Medulla oblongata (tissue), 1 donor: Measurements from ENCODE around the gene MARCHF11.
A peak's percentile ranks its signal among the peaks of the same experiment; 100 is the strongest.

Source experiments
- DNase-seq: peaks from one replicate; pipeline ENCODE4 v3.0.0-alpha.2; 2015; ENCODE audit errors: extremely low spot score

The MARCHF11 gene, protein sequence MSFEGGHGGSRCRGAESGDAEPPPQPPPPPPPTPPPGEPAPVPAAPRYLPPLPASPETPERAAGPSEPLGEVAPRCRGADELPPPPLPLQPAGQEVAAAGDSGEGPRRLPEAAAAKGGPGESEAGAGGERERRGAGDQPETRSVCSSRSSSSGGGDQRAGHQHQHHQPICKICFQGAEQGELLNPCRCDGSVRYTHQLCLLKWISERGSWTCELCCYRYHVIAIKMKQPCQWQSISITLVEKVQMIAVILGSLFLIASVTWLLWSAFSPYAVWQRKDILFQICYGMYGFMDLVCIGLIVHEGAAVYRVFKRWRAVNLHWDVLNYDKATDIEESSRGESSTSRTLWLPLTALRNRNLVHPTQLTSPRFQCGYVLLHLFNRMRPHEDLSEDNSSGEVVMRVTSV

DNA sequence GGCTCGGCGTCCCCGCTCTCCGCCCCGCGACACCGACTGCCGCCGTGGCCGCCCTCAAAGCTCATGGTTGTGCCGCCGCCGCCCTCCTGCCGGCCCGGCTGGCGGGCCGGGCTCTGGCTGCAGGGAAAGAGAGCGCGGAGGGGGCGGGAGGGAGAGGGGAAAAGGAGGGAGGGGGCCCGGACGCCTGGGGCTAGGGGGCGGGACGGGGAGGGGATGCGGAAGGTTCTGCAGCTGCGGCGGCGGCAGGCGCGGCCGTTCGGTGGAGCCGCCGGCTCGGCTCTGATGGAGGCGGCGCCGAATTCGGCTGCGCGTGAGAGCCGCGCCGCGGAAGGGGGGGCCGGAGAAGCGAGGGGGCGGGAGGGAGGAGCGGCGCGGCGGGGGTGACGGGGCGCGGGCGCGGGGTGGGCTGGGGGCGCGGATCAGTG lies at the start of gene MARCHF11:
TSS of gene MARCHF11 (minus strand) at position 281 of the 425 bp plus-strand sequence. CDS start at position 65, 216 bp downstream.
- no peak for DNase-seq

DNA sequence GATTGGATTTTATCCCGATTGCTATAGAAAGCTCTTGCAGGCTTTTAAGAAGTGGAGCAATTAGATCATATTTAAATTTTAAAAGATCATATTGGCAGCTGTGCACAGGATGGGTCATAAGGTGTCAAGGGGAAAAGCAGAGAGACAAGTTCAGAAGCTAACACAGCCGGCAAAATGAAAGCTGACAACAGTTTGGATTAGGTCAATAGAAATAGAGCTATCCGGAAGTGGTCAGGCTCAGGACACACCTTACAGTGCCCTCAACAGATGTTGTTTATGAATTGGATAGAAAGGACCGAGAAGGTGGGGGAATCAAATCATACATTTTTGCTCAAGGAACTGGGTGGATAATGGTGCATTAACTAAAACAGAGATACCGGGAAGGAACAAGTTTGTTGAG lies 46.3 kb upstream of the MARCHF11 start:
- no peak for DNase-seq

DNA sequence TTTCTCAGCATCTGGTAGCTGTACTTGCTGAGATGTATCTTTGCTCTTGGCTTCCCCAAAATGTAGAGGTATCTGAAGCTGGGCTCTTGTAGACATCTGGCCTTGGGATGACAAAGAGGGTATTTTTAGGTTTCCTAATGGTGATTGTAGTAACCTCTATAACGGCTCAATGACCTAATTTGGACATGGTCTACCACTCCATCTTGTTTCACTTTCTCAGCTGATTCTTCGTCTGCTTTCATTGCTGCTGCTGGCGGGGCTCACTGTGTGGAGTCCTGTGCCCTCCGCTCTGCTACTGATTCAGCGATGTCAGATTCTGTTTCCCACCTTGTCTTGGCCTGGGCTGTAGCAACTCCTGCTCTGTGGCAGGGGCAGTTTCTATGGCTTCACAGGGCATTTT lies 12.7 kb upstream of the MARCHF11 start:
- DNase-seq, result no peak

DNA sequence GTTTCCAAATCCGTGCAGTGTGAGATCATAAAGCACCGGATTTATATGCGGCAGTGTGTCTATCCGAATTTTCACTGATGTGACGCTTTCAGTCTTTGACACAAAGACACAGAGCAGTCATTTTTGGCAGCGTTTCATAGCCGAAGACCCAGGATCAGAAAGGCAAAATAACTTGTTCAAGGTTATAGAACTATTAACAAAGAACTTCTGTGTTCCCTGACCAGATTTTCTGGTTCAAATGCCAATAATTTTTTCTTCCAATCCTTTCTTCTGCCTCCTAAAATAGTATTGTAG lies 1.1 kb upstream of the MARCHF11 start:
- no peak for DNase-seq

DNA sequence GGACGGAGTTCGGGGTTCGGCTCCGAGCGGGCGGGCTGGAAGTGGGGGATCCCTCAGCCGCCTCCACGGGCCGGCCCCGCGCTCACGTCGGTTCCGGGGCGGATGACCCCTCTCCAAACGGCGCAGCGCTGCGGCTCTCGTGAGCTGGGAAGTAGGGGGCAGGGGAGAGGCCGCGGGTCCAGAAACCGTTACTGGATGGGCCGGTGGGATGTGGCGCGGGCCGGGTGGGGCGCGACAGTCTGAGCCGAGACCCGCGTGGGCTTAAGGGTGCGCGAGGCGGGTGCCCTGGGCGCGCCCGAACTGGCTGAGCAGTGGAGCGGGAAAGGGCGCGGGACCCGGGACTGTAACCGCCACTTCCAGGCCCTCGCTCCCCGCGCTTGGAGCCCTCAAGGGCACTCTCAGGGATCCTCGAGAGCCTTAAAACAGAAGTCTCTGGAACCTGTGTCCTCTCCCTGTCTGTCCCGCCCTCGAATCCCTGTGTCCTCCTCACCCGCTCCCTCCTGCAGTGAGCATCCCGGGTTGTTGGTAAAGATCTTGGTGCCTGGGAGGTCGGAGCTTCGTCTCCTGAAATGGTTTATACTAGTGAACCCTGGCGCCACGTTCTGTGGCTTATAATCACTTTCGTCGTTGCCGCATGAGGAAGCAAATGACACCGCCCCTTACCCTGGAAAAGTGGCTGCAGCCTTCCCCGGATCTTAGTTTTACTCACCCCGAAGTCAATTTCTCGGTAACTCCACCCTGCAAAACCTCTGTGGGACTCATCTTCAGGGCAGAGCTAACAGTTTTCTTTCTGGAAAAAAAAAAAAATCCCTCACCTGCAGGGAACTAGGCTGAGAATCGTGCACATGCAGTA lies 571 bp upstream of the MARCHF11 start:
- no peak for DNase-seq

DNA sequence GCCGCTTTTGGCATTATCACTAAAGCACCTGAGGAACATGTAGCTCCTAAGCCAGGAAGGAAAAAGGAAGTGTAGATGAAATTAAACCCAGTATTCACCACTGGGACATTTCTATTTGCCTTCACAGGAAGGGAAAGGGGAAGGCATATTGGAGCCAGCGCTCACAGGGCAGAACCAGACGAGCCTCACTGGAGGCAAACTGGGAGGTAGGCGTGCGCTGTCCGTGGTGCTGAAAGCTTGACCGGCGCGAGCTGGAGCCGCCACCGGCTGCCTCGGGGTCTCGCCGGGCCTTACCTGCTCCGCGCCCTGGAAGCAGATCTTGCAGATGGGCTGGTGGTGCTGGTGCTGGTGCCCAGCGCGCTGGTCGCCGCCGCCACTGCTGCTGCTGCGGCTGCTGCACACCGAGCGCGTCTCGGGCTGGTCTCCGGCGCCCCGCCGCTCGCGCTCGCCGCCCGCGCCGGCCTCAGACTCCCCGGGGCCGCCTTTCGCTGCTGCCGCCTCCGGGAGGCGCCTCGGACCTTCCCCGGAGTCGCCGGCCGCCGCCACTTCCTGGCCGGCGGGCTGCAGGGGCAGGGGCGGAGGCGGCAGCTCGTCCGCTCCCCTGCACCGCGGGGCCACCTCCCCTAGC lies 732 bp downstream of the MARCHF11 start:
- peak; percentile 62 for DNase-seq

DNA sequence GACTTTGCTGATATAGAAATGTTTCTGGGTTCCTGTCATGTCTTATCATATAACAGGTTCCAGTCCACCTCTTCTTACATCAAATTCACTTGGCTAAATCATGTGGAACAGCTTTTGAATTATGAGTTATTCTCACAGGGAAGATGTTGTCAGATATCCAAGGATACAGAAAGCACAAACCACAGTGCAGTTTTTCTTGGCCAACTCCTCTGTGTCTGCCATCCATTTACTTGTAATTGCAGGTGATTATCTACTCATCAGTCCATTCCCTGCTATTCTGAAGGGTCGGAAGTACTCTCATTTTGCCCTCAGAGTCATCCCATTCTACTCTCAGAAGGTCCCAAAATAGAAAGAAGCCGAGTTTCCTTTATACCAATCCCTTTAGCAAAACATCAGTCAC lies 10.0 kb downstream of the MARCHF11 start:
- no peak for DNase-seq

DNA sequence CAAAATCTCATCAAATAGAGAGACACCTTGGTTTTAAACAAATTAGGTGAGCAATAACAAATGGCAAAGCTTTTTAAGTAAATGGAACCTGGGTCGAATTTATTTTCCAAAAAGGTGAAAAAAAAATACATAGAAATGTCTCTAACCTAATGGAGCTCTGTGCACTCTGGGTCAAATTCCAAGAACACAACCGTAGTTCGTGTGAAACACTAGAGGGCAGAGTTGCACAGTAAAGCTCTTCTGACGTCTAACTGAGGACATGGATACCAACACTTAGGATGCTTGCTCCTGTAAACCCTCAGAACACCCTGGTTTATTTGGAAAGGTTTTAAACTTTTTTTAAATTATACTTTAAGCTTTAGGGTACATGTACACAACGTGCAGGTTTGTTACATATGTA lies 18.9 kb downstream of the MARCHF11 start:
- peak; percentile 62 for DNase-seq

DNA sequence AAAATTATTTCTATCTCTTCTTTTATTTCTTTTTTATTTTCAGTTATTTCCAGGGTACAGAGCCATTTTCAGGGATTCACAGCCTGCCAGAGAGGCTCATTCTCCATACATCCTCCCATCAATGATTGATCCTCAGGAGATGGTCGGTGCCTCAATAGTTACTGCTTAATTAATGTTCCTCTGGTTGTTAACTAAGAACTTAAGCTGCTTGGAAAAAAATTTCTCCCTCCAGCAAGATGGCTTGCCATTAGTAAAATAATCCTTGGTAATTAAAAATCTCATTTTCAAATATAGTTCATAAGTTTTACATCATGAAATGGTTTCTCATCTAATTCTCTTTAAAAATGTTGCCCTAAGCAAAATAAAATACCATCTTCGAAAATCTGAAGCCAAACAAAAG lies 20.0 kb downstream of the MARCHF11 start:
- DNase-seq, result no peak

DNA sequence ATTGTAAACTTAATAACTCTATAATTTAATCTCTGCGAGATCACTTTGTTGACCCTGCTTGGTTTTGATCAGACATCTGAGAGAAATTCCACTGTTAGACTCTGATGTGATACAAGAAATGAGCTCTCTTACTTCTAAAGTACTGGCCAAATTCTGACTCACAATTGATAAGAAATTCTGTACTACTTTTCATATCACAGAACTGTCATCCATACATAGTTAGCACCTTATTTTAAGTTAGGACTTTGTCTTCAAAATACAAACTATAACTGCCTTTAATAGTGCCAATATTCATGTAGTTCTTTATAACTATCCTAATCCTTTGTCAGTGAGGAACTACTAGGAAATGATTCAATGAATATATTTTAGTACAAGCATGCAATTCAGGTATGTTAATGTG lies 23.4 kb downstream of the MARCHF11 start:
- DNase-seq, result no peak

DNA sequence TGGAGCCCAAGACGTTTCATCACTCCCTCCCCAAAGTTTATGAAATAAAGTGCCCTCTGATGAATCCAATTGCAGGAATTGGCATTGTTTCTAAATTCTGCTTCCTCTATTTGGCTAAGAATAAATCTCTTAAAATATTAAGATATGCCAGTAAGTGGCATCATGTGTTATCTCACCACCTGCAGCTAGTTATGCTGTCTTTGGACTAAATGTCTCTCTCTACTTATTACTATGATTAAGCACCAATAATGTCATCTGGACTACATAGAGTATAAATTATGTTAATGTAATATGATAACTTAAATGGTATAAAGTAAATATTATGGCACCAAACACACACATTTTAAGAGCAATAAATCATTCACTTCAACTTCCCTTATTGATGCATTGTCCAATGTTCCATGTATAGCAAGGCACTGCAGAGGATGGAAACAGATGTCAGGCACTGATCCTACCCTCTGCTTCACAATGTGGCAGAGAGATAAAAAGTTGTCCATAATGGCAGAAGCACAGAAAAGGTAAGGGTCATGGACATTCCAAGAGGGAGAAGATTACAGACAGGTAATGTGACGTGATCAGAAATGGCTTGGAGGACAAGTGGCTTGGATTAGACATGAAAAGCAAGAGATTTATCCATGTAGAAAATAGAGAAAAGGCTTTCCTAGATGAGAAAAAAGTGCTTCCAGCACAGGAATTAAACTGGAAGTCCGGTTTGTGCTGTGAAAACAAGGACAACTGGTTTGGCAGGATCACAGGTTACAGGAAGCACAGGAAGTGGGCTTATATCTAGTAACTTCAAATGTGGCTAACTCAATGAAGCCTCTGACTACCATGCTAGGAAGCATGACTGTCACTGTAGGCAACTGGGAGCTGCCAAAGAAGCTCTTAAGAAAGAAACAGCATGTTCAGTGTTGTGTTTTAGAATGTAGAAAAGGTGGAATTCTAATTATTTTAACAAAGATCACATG lies 26.7 kb downstream of the MARCHF11 start:
- no peak for DNase-seq

DNA sequence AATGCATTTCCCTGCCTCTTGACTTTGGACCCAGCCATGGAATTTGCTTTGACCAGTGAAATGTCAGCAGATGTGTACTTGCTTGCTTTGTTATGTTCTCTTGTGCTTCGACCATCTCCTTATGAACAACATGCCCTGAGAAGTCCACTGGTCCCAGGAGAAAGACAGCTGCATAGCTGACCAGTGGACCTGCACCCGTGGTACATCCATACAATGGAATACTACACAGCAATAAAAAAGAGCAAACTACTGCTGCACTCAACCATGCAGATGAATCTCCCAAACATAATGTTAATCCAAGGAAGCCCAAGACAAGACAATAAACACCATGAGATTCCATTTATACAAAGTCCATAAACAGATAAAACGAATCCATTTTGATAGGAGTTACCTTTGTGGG lies 30.0 kb downstream of the MARCHF11 start:
- DNase-seq, result no peak

DNA sequence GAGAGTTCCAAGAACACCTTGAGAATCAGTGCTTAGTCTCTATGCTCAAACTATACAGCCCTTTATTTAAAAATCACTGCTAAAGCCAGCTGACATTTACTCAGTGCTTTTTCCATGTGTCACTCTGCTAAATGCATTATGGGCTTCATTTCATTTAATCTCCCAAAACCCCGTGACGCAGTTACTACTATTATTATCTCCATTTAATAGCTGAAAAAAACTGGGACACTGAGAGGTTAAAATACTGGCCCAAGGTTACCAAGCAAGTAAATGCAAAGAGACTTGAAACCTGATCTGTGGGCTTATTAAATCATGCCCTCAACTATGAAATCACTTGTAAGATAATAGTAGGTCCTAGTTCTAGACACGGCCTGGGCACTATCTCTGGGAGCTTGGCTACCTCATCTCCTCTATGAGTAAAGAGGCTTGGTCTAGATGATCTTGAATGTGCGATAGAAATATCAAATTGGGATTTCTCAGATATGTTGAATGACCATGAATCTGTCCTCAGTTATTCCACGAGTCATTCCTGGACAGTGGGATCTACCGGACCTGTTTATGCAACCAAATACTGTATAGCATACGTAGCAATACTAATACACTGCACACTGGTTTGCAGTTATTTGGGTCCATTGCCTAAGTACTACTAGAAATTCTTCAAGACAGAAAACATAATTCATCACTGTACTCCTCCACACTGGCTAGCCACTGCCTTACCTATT lies 32.3 kb downstream of the MARCHF11 start:
- DNase-seq, result no peak

DNA sequence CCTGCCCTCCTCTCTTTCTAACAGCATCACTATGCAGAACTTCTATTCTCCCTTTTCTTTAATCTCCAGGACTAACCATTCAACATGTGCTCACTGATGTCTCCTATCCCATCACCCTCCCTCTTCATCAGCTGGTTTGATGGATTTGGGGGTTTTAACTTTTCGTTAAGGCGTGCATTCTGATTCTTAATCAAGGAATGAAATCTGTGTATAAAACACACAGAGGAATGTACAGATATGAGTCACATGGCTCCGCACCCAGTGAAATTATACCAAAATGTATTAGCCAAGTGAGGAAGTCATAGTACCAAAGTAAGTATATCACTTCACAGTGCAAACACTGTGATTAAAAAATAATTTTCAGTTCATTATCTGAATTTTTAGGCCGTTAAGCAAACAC lies 35.2 kb downstream of the MARCHF11 start:
- no peak for DNase-seq

DNA sequence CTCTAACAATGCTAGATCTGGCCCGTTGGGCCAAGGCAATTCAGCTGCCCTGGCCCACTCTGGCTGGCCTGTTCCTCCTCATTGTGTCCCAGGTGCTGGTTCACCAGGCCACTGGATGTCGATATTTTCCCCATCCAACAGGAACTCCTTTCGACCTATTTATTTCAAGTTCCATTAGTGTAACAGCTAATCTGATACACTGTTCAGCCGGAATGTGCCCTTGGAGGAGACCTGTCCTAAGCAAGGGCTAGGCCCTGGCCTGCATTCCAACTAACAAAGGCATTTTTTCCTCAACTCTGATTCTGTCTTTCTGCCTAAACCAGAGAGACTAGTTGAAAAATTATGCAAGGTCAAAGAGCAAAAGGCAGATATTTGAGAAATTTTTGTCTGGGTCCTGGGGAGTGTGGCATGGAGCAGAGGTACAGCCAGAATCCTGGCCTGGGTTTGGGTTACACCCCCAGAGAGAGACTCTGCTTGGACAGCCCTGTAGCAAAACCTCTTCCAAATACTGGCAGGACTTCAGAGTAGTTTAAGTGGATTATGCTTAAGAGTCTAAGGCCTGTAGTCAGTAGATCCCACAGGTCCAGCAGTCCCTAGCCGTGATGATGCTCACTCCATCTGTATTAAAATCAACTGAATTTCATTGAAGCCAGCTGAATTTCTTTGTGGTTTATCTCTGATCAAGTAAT lies 36.1 kb downstream of the MARCHF11 start:
- DNase-seq, result no peak

DNA sequence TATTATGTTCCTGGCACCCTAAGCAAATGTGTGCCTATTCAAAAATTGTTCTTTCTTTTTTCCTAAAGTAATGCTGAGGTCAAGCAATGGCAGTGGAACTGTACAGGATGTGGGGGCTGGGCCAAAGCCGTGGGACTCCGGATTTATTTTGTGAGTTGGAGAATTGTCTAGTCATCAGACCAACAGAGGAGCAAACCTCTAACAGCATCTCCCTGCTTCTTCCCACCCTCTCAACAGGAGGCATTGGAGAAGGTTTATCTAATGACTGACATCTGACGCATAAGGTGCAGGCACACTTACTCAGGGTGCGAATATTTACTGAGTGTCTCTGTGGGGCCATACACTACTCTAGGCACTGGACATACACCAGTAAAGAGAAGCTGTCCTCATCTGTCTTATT lies 38.6 kb downstream of the MARCHF11 start:
- no peak for DNase-seq

DNA sequence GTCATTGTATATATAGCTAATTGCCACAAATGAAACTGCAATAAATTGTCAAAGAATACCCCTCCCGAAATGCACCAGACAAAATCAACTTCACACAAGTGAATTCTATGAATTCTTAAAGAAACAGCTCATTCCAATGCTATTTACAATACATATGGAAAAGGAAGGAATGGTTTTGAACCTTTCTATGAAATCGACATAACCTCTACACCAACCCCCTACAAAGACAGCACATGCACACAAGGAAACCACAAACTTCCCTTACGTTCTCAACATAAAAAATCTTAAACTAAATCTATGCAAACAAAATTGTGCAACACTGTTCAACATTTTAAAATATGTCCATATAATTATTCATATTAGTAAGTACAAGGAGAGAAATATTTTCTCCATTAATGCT lies 39.2 kb downstream of the MARCHF11 start:
- DNase-seq, result no peak

DNA sequence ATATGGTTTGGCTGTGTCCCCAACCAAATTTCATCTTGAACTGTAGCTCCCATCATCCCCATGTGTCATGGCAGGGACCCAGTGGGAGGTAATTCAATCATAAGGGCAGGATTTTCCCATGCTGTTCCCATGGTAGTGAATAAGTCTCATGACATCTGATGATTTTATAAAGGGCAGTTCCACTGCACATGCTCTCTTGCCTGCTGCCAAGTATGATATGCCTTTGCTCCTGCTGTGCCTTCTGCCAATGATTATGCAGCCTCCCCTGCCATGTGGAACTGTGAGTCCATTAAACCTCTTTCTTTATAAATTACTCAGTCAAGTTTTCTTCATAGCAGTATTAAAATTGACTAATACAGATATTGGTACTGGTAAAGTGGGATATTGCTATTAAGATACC lies 42.4 kb downstream of the MARCHF11 start:
- no peak for DNase-seq

DNA sequence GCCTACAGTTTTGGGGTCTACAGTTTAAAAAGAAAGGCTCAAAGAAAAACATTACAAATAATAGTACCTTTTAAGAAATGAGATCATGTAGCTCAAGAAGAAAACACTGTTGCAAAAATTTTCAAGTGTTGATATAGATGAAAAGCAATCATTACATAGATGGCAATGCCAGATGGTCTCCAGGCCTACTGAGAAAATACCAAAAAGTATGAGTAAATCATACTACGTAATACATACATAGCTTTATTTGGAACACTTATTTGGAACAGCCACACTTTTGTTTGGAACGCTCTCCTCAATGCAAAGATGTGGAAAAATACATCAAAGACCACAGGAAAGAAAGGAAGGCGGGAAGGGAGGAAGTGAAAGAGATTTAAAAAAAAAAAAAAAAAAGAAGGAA lies 44.1 kb downstream of the MARCHF11 start:
- DNase-seq, result no peak

DNA sequence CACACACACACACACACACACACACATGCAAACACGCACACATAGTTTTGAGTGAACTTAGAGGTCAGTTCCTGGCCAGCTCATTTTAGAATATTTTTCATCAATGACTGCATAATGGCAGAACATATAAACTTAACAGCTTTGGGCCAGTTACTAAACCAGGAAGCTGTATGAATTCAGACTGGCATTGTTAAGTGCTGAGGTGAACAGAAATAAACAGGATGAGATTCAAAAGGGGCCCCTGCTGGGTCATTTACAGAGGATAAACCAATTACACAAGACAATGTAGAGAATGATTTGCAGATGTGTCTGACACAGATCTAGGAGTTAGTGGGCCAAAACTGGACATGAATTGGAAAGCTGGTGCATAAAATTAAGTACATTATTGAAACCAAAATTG lies 44.6 kb downstream of the MARCHF11 start:
- no peak for DNase-seq
